Measurements from ENCODE around the gene FAM83F. TPM values are rescaled to one million over a fixed set of nuclear protein-coding genes. Genes with fewer than 3 reads are reported as not detected.

The FAM83F gene
- total RNA-seq, 1 donor from 2014 or later: 0.23 TPM

DNA sequence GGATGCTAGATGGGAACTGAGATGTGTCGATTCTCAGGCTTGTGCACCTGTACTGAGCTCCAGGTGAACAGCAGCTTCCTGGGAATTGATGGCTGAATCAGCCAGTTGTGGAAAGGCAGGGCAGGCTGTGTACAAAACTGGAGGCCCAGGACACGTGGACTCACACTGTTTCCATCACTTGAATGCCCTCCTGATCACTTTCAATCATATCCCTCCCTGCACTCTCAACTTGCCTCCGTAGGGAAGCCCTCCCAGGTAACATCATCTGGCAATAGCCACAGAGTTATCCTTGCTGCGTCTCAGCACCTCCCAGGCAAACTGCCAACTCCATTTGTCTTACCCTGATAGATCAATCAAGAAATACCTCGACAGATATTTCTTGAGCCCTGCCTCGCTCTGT is 10.1 kb downstream of the FAM83F start:
- DNase-seq: no peak
- intact Hi-C loops (cut with micrococcal nuclease): no loop called here
- H3K4me1 Mint-ChIP-seq: peaks cover 9% of the 10 kb centered on the region
- H3K36me3 Mint-ChIP-seq (ENCODE audit: low read depth): no peaks in the 10 kb centered on the region
- no peak overlapping the region for H3K4me3 Mint-ChIP-seq
- no peaks in the 10 kb centered on the region for H3K9me3 Mint-ChIP-seq
- peaks cover 30% of the 10 kb centered on the region for H3K27me3 Mint-ChIP-seq
- H3K27ac Mint-ChIP-seq: no peak overlapping the region

DNA sequence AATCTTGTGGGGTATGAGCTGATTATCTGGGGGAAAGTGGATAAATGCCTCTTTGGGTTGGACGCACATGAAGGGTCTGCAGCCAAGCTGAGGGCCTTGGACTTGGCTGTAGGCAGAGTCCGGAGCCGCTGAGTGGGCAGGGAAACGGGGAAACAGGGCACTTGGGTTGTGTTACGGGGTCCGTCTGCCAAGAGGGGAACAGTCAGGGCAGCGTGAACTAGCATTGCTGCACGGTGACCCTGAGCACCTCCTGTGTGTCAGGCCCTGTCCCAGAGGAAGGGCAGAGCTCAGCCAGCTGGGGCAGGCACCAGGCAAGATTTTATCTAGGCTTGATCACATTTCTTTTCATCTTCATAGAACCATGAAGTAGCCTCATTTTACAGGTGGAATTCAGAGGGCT is 11.9 kb downstream of the FAM83F start:
- H3K9me3 Mint-ChIP-seq: no peaks in the 10 kb centered on the region
- no peak for DNase-seq
- peaks cover 9% of the 10 kb centered on the region for H3K4me1 Mint-ChIP-seq
- intact Hi-C loops (cut with micrococcal nuclease): no loop called here
- H3K36me3 Mint-ChIP-seq (ENCODE audit: low read depth): no peaks in the 10 kb centered on the region
- H3K27ac Mint-ChIP-seq: no peak overlapping the region
- H3K4me3 Mint-ChIP-seq: no peak overlapping the region
- peaks cover 28% of the 10 kb centered on the region for H3K27me3 Mint-ChIP-seq

DNA sequence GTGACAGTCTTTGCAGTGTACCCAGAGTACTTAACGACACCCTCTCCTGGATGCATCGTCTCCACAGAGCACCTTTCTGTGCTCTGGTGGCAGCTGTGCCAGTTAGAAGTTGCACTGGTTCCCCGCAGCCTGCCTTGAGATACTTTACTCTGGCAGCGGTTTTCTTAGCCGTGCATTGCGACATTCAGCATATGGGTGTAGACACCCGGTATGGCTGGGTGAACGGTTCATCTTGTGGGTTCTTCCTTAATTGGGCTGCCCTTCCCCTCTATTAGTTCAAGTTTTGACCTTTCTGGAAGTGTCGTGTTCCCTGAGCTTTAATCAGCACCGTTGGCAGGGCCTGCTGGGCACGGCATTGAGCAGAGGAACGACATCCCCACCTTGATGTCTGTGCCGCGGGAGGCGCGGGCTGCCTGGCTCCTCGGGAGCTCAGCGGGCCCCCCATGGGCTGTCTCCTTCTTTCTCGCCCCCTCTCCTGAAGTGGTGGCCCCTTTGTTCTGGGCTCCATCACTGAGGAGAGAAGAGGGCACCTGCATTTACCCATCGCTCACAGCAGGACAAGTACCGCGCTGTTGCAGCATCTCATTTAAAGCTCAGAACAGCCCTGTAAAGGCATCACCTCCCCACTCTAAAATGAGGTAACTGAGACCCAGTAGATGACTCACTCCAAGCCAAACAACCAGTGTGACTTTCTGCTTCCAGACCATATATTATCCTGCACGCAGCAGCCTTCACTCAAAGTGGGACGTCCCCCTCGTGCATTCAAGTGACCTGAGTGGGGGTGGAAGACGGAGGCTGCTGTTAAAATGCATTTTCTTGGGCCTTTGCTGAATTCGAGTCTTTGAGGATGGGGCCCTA is 13.3 kb downstream of the FAM83F start:
- intact Hi-C loops (cut with micrococcal nuclease): no loop called here
- no peak for DNase-seq
- Mint-ChIP-seq H3K4me1 (peaks cover 9% of the 10 kb centered on the region), H3K27me3 (peaks cover 29% of the 10 kb centered on the region), H3K27ac (no peak overlapping the region), H3K4me3 (no peak overlapping the region), H3K36me3 (ENCODE audit: low read depth) (no peaks in the 10 kb centered on the region), H3K9me3 (no peaks in the 10 kb centered on the region)

DNA sequence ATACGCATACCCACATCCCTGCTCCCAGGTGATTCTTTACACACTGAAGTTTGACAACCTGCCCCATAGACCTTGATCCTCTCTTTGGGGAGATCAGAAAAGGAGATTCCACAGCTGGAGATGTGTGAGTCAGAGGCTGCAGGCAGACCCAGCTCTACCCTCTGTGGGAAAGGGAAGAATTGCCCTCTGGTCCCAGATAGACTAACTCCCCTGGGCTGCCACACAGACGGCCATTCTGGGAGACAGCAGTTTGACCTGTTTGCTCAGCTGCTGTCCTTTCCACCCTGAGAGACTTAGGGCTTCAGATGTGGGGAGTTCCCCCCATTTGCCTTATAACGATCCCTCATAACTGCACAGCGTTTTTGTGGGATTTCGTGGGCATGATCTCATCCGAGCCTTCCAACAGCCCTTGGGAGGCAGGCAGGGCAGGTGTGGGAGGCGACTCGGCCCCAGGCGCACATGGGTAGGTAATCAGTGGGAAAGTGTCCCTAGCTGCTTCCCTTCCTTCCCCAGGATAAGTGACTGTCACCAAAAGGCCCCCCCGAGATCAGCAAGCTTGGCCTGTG is 14.1 kb downstream of the FAM83F start:
- peaks cover 9% of the 10 kb centered on the region for H3K4me1 Mint-ChIP-seq
- no peak overlapping the region for H3K27ac Mint-ChIP-seq
- intact Hi-C loops (cut with micrococcal nuclease): no loop called here
- no peaks in the 10 kb centered on the region for H3K9me3 Mint-ChIP-seq
- H3K4me3 Mint-ChIP-seq: no peak overlapping the region
- peaks cover 33% of the 10 kb centered on the region for H3K27me3 Mint-ChIP-seq
- no peak for DNase-seq
- H3K36me3 Mint-ChIP-seq (ENCODE audit: low read depth): no peaks in the 10 kb centered on the region

DNA sequence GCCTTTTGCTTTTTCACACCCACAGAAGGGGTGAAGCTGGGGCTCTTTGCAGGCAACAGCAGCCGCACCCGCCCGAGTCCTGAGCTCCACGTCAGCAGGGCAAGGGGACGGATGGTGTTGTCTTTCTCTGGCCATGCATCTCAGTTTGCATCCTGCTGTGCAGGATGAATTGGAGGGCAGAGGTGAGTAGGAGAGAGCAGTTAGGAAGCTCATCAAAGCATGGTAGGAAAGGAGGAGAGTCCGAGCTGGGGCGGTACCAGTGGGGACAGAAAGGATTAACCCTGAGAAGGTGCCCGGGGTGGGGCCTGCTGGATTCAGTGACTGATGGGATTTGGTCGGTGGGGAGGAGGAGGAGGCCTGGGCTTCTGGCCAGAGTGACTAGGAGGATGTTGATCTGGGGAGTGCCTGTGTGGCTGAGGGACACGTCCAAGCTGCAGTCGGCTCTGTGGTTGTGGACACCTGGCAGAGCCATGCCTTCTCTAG is 14.6 kb downstream of the FAM83F start:
- Mint-ChIP-seq H3K9me3 (no peaks in the 10 kb centered on the region), H3K27me3 (peaks cover 33% of the 10 kb centered on the region), H3K4me3 (peak overlapping the region; percentile 44), H3K4me1 (peaks cover 9% of the 10 kb centered on the region), H3K27ac (peak overlapping the region; percentile 15), H3K36me3 (ENCODE audit: low read depth) (no peaks in the 10 kb centered on the region)
- no peak for DNase-seq
- intact Hi-C loops (cut with micrococcal nuclease): no loop called here

DNA sequence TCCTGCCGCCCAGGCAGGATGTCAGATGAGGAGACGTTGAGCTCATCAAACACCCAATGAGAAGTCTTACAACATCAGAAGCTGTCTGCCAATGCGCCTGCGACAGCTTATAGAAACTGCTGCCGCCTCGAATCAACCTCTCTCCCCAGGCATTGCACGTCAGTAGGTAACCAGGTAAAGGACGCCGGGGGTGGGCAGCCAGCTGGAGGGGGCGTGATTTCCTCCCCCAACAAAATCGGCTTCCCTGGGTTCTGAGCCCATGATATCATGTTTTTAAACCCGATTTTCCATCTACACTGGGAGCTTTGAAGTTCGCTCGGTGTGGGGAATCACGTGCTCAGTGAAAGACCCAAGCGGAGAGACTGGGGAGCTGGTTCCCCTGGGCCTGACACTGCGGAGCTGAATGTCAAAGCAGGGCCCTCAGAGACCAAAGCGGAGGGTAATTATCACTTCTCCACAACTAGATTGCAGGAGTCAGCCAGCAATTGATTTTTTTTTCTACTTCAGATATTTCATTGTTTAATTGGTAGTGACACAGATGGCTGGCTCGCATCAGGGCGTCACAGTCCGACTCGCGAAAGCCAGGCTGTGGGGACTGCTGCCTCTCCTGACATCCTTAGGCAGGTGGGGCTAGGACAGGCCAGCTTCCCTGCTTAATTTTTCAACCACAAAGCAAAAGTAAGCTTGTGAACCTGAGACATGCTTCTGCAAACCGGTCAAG is 15.4 kb downstream of the FAM83F start:
- intact Hi-C loops (cut with micrococcal nuclease): no loop called here
- peak; percentile 75 for DNase-seq
- peak overlapping the region; percentile 22 for H3K27ac Mint-ChIP-seq
- peaks cover 9% of the 10 kb centered on the region for H3K4me1 Mint-ChIP-seq
- H3K27me3 Mint-ChIP-seq: peaks cover 34% of the 10 kb centered on the region
- no peaks in the 10 kb centered on the region for H3K36me3 Mint-ChIP-seq (ENCODE audit: low read depth)
- peak overlapping the region; percentile 44 for H3K4me3 Mint-ChIP-seq
- H3K9me3 Mint-ChIP-seq: no peaks in the 10 kb centered on the region

DNA sequence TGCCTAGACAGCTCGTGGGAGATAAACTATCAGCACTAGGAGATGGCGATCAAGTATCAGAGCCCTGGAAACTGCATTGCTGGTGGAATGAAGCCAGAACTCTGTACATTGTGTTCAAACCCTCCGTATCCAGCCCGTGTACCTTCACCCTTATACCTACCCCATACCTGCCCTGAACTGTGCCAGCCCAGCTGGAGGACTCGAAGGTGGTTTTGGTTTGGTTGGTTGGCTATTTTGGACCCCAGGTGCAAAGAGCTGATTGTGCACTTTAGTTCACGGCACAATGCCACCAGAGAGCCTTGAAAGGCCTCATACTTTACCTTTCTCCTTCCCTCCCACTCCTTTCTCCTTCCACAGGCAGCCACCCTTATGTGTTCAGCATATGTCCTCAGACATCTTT is 16.0 kb downstream of the FAM83F start:
- no peak for DNase-seq
- Mint-ChIP-seq H3K9me3 (no peaks in the 10 kb centered on the region), H3K27me3 (peaks cover 38% of the 10 kb centered on the region), H3K4me3 (no peak overlapping the region), H3K27ac (no peak overlapping the region), H3K36me3 (ENCODE audit: low read depth) (no peaks in the 10 kb centered on the region), H3K4me1 (peaks cover 9% of the 10 kb centered on the region)
- intact Hi-C loops (cut with micrococcal nuclease): no loop called here

DNA sequence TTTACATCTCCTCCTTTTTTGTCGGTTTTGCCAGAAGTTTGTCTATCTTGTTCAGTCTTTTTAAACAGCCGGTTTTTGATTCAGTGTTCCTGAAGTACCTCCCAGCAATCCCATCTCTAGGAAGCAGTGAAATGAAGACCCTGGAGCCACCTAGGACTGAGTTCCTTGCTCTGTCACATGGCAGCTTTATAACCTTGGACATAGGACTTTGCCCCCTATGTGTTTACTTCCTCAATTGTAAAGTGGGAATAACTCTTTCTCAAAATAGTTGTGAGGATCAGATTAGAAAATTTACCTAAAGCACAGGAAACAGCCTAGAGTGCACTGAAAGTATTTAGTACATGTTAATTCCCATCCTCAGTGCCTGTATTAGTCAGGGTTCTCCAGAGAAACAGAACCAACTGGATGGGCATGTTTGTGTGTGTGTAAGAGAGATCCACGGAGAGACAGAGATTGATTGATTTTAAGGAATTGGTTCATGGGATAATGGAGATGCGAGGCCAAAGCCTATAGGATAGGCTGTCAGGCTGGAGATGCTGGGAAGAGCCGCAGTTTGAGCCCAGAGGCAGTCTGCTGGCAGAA is 20.0 kb downstream of the FAM83F start:
- DNase-seq: no peak
- Mint-ChIP-seq H3K9me3 (no peaks in the 10 kb centered on the region), H3K27ac (no peak overlapping the region), H3K27me3 (peaks cover 18% of the 10 kb centered on the region), H3K36me3 (ENCODE audit: low read depth) (no peaks in the 10 kb centered on the region), H3K4me3 (no peak overlapping the region), H3K4me1 (peaks cover 8% of the 10 kb centered on the region)
- intact Hi-C loops (cut with micrococcal nuclease): no loop called here

DNA sequence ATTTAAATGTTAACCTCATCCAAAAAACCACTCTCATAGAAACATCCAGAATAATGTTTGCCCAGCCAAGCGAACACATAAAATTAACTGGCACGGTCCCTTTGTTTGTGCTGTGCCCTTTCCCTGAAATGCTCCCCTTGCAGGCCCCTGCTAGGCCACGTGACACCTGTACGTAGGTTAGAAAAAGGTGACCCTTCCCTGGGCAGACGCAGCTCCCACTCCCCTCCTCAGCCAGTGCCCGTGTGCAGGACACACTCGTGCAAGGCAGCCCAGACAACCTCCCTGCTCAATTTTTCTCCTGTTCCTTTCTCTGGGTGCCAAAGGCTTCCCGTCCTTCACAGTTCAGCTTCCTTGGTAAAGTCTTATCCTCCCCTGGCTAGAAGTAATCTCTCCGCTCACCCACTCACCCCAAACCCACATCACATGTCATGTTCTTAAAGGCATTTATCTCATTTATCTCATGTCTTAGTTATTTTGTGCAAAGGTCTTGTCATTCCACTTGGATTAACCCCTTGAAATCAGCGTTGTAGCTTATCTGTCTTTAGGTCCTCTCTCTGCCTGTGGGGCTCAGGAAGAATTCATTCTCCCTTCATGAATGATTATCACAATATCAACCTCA is 20.7 kb downstream of the FAM83F start:
- intact Hi-C loops (cut with micrococcal nuclease): no loop called here
- Mint-ChIP-seq H3K27ac (no peak overlapping the region), H3K27me3 (peaks cover 18% of the 10 kb centered on the region), H3K9me3 (no peaks in the 10 kb centered on the region), H3K36me3 (ENCODE audit: low read depth) (no peaks in the 10 kb centered on the region), H3K4me1 (peaks cover 6% of the 10 kb centered on the region), H3K4me3 (no peak overlapping the region)
- no peak for DNase-seq

DNA sequence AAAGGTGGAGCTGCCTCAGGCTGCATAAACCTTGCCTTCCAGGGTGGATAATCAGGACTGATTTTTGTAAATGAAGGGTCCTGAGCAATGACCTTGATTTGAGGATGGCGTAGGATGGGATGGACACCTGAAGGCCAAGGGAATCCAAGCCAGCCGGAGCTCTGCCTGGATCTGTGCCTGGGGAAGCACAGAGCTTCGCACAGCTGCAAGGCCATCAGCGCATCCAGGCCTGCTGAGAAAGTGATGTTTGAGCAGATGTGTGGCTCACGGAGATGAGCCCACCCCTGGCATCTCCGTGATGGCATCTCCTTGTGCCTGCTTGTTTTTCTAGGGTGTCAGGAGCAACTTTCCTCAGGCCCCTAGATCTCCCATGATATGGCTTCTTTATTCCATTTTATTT is 23.3 kb downstream of the FAM83F start:
- DNase-seq: no peak
- intact Hi-C loops (cut with micrococcal nuclease): no loop called here
- Mint-ChIP-seq H3K27me3 (peaks cover 10% of the 10 kb centered on the region), H3K4me3 (no peak overlapping the region), H3K36me3 (ENCODE audit: low read depth) (no peaks in the 10 kb centered on the region), H3K4me1 (peaks cover 6% of the 10 kb centered on the region), H3K27ac (no peak overlapping the region), H3K9me3 (no peaks in the 10 kb centered on the region)

DNA sequence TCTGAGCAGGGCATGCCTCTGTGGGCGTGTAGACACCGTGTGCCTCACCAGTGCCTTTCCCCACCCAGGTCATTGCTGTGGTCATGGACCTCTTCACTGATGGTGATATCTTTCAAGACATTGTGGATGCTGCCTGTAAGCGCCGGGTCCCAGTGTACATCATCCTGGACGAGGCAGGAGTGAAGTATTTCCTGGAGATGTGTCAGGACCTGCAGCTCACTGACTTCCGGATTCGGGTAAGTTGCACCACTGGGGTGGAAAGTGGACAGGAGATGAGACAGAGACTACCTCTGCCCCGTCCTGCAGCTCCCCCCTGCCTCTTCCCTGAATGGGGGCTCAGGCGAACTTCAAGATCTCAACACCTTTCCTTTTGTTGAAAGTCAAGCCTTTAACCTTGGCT is 24.3 kb downstream of the FAM83F start:
- peaks cover 6% of the 10 kb centered on the region for H3K4me1 Mint-ChIP-seq
- H3K27me3 Mint-ChIP-seq: peaks cover 6% of the 10 kb centered on the region
- no peaks in the 10 kb centered on the region for H3K9me3 Mint-ChIP-seq
- no peak overlapping the region for H3K4me3 Mint-ChIP-seq
- H3K36me3 Mint-ChIP-seq (ENCODE audit: low read depth): no peaks in the 10 kb centered on the region
- no peak for DNase-seq
- intact Hi-C loops (cut with micrococcal nuclease): no loop called here
- no peak overlapping the region for H3K27ac Mint-ChIP-seq

DNA sequence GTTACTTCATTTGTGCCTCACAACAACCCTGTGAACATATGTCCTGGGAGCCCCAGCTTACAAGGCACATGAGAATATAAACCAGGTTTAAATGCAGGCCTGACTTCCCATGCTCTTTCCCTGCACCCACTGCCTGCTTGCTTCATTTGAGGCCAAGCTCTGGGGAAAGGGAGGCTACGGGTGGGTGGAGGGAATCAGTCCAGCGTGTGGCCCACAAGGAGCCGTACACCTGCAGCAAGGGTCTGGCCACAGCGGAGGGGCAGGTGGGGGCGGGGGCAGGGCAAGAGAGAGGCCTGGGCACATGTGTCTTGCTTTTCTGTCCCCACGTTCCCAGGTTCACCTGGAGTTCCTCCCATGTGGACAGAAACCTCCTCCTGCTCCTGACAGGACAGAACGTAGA is 26.2 kb downstream of the FAM83F start:
- Mint-ChIP-seq H3K27ac (no peak overlapping the region), H3K9me3 (no peaks in the 10 kb centered on the region), H3K4me3 (no peak overlapping the region), H3K4me1 (peaks cover 8% of the 10 kb centered on the region), H3K27me3 (no peaks in the 10 kb centered on the region), H3K36me3 (ENCODE audit: low read depth) (no peaks in the 10 kb centered on the region)
- intact Hi-C loops (cut with micrococcal nuclease): loop anchor here (5.0 to 10.0 kb wide), 2 partner anchors 89 to 396 kb away; no protein-coding TSS in a partner anchor
- DNase-seq: no peak

DNA sequence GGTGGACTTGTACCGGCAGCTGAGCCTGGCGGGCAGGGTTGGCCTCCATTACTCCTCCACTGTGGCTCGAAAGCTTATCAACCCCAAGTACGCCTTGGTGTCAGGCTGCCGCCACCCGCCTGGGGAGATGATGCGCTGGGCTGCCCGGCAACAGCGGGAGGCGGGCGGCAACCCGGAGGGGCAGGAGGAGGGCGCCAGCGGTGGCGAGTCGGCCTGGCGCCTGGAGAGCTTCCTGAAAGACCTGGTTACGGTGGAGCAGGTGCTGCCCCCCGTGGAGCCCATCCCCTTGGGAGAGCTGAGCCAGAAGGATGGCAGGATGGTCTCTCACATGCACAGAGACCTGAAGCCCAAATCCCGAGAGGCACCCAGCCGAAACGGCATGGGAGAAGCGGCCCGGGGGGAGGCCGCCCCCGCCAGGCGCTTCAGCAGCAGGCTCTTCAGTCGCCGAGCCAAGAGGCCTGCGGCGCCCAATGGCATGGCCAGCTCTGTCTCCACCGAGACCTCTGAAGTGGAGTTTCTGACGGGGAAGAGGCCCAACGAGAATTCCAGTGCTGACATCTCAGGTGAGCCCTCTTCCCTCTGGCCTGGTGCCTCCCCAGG is 26.7 kb downstream of the FAM83F start:
- no peaks in the 10 kb centered on the region for H3K27me3 Mint-ChIP-seq
- intact Hi-C loops (cut with micrococcal nuclease): loop anchor here (5.0 to 10.0 kb wide), 2 partner anchors 89 to 397 kb away; no protein-coding TSS in a partner anchor
- peaks cover 8% of the 10 kb centered on the region for H3K4me1 Mint-ChIP-seq
- no peaks in the 10 kb centered on the region for H3K9me3 Mint-ChIP-seq
- DNase-seq: no peak
- H3K36me3 Mint-ChIP-seq (ENCODE audit: low read depth): no peaks in the 10 kb centered on the region
- H3K4me3 Mint-ChIP-seq: no peak overlapping the region
- no peak overlapping the region for H3K27ac Mint-ChIP-seq
